SK-N-SH (cell line): ENCODE results near the gene MEPE.

Experiments used
- CHD2 ChIP-seq: fragments of 150-350 bp; IDR thresholded peaks from 2 replicates; pipeline ENCODE4 v1.6.1; 2018; ENCODE audit warnings: low read length; ENCODE audit not compliant: partially characterized antibody
- GATA2 ChIP-seq: sonication (generic); formaldehyde crosslinking; IDR thresholded peaks from 2 replicates; pipeline ENCODE4 v1.5.0; 2020; ENCODE audit warnings: mild to moderate bottlenecking, missing genetic modification reagents
- NFIC ChIP-seq: IDR thresholded peaks from 2 replicates; pipeline ENCODE4 v1.4.0; 2012; ENCODE audit warnings: borderline replicate concordance
- RFX5 ChIP-seq: IDR thresholded peaks from 2 replicates; pipeline ENCODE4 v1.6.1; 2012; ENCODE audit warnings: mild to moderate bottlenecking, improper control_type of control experiment, low read length
- SIN3A ChIP-seq: IDR thresholded peaks from 2 replicates; pipeline ENCODE4 v1.6.1; 2012; ENCODE audit warnings: low read depth, mild to moderate bottlenecking, low read length, moderate library complexity, borderline replicate concordance
- SMC3 ChIP-seq: IDR thresholded peaks from 2 replicates; pipeline ENCODE4 v1.6.1; 2012; ENCODE audit warnings: low read depth, low read length, improper control_type of control experiment
- TCF12 ChIP-seq: IDR thresholded peaks from 2 replicates; pipeline ENCODE4 v1.4.0; 2012
- TEAD4 ChIP-seq: IDR thresholded peaks from 2 replicates; pipeline ENCODE4 v1.4.0; 2012; ENCODE audit warnings: mild to moderate bottlenecking, borderline replicate concordance; ENCODE audit not compliant: insufficient read depth
- TF ChIP-seq, protein P1 (sequence below): IDR thresholded peaks from 2 replicates; pipeline ENCODE4; 2012
- TF ChIP-seq, protein P2 (sequence below): fragments of 200-600 bp; sonication (generic); IDR thresholded peaks from 2 replicates; pipeline ENCODE4 v1.6.1; 2017; ENCODE audit warnings: antibody characterized with exemption, mild to moderate bottlenecking, moderate library complexity
- TF ChIP-seq, protein P3 (sequence below): IDR thresholded peaks from 2 replicates; pipeline ENCODE4 v1.4.0; 2012; ENCODE audit warnings: low read depth

DNA sequence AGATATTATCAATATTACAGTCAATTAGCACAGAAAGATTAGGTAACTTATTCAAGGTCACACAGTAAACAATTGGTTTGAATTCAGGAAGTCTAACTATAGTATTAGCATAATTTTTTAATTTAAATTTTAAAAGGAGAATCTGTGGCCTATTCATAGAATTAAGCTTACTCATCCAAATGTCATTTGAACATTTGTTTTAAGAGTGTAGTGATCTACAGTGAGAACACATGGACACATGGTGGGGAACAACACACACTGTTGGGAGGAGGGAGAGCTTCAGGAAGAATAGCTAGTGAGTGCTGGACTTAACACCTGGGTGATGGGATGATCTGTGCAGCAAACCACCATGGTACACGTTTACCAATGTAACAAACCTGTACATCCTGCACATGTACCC, 48.3 kb downstream of the MEPE start:
- TF ChIP-seq, protein P1, sequence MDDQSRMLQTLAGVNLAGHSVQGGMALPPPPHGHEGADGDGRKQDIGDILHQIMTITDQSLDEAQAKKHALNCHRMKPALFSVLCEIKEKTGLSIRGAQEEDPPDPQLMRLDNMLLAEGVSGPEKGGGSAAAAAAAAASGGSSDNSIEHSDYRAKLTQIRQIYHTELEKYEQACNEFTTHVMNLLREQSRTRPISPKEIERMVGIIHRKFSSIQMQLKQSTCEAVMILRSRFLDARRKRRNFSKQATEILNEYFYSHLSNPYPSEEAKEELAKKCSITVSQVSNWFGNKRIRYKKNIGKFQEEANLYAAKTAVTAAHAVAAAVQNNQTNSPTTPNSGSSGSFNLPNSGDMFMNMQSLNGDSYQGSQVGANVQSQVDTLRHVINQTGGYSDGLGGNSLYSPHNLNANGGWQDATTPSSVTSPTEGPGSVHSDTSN, result no peak
- TF ChIP-seq, protein P2, sequence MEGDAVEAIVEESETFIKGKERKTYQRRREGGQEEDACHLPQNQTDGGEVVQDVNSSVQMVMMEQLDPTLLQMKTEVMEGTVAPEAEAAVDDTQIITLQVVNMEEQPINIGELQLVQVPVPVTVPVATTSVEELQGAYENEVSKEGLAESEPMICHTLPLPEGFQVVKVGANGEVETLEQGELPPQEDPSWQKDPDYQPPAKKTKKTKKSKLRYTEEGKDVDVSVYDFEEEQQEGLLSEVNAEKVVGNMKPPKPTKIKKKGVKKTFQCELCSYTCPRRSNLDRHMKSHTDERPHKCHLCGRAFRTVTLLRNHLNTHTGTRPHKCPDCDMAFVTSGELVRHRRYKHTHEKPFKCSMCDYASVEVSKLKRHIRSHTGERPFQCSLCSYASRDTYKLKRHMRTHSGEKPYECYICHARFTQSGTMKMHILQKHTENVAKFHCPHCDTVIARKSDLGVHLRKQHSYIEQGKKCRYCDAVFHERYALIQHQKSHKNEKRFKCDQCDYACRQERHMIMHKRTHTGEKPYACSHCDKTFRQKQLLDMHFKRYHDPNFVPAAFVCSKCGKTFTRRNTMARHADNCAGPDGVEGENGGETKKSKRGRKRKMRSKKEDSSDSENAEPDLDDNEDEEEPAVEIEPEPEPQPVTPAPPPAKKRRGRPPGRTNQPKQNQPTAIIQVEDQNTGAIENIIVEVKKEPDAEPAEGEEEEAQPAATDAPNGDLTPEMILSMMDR, result no peak
- no peak for TF ChIP-seq SIN3A
- no peak for TF ChIP-seq TEAD4
- no peak for TF ChIP-seq TCF12
- TF ChIP-seq SMC3, result no peak
- no peak for TF ChIP-seq GATA2 (CRISPR knock-in tag)
- TF ChIP-seq RFX5, result no peak
- TF ChIP-seq, protein P3, sequence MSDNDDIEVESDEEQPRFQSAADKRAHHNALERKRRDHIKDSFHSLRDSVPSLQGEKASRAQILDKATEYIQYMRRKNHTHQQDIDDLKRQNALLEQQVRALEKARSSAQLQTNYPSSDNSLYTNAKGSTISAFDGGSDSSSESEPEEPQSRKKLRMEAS, result no peak
- TF ChIP-seq CHD2, result no peak
- TF ChIP-seq NFIC, result no peak
